A673 (cell line): ENCODE measurements around the gene MYCBPAP. TPM values are rescaled to one million over a fixed set of nuclear protein-coding genes. Genes with fewer than 3 reads are reported as not detected.

Source experiments
- BruUV-seq: library from RNA; stranded (reverse); fragments of 400-500 nt; replicated peaks from 2 replicates; lab custom pipeline; 2021; lab: Mats Ljungman, UMichigan
- CTCF ChIA-PET: fragments of 300-600 bp; sonication (Branson Sonifier 250); formaldehyde crosslinking; loops from one replicate; lab custom pipeline; 2022; ENCODE audit warnings: antibody characterized with exemption; lab: Charles Lee
- POLR2A ChIA-PET: fragments of 300-600 bp; sonication (Branson Sonifier 250); formaldehyde crosslinking; loops from one replicate; lab custom pipeline; 2022; ENCODE audit warnings: antibody characterized with exemption; ENCODE audit not compliant: low non-redundant PET; lab: Charles Lee
- DNase-seq: peaks from one replicate; pipeline ENCODE4 v3.0.0-alpha.2; 2015; ENCODE audit warnings: low spot score
- H3K27ac ChIP-seq: fragments of 200-600 bp; sonication (generic); 2 replicates; pipeline ENCODE4 v1.5.1; 2016; ENCODE audit warnings: mixed run types, low read depth, mild to moderate bottlenecking, mixed read lengths, antibody characterized with exemption, low read length; ENCODE audit not compliant: poor library complexity, severe bottlenecking
- H3K27me3 ChIP-seq: fragments of 200-600 bp; sonication (generic); replicated peaks from 2 replicates; pipeline ENCODE4 v1.6.1; 2017; ENCODE audit warnings: mixed run types, low read depth, mild to moderate bottlenecking, mixed read lengths, antibody characterized with exemption, low read length; ENCODE audit not compliant: insufficient read depth, poor library complexity
- H3K36me3 ChIP-seq: fragments of 200-600 bp; sonication (generic); 2 replicates; pipeline ENCODE4 v1.6.1; 2016; ENCODE audit warnings: mixed run types, mild to moderate bottlenecking, mixed read lengths, antibody characterized with exemption, low read length; ENCODE audit not compliant: insufficient read depth, poor library complexity, severe bottlenecking
- H3K4me1 ChIP-seq: fragments of 200-600 bp; sonication (generic); 2 replicates; pipeline ENCODE4 v1.6.1; 2017; ENCODE audit warnings: mixed run types, mild to moderate bottlenecking, mixed read lengths, antibody characterized with exemption, low read length; ENCODE audit not compliant: insufficient read depth, poor library complexity, severe bottlenecking
- H3K4me3 ChIP-seq: fragments of 200-600 bp; sonication (generic); 2 replicates; pipeline ENCODE4 v1.5.1; 2016; ENCODE audit warnings: low read depth, mixed run types, mild to moderate bottlenecking, mixed read lengths, low read length; ENCODE audit not compliant: poor library complexity, severe bottlenecking
- H3K9me3 ChIP-seq: fragments of 200-600 bp; sonication (generic); 2 replicates; pipeline ENCODE4 v1.6.1; 2016; ENCODE audit warnings: mixed run types, low read depth, mild to moderate bottlenecking, mixed read lengths, antibody characterized with exemption, low read length; ENCODE audit not compliant: poor library complexity, severe bottlenecking
- CTCF ChIP-seq: fragments of 300-800, 200-600 bp; sonication (generic); conservative IDR thresholded peaks from 2 replicates; pipeline ENCODE4 v1.5.1; 2017; ENCODE audit warnings: low read depth, mild to moderate bottlenecking, antibody characterized with exemption, low read length, moderate library complexity, mixed read lengths
- EZH2 ChIP-seq: fragments of 200-600 bp; sonication (generic); IDR thresholded peaks from 2 replicates; pipeline ENCODE4 v1.6.1; 2017; ENCODE audit warnings: borderline replicate concordance, low read depth, mild to moderate bottlenecking, mixed read lengths, antibody characterized with exemption, low read length; ENCODE audit not compliant: poor library complexity, severe bottlenecking
- intact Hi-C: fragments of 100-400 bp; cut with micrococcal nuclease; formaldehyde crosslinking; loops from one replicate; pipeline ENCODE4 v1.10.0; 2022; ENCODE audit not compliant: unreplicated experiment
- total RNA-seq: library from RNA; stranded (reverse); gene quantifications from 2 replicates; pipeline ENCODE4 v1.2.3, GENCODE V29; 2021

Gene MYCBPAP
- total RNA-seq, 1 experiment from 2014 or later, result 0.92 TPM

DNA sequence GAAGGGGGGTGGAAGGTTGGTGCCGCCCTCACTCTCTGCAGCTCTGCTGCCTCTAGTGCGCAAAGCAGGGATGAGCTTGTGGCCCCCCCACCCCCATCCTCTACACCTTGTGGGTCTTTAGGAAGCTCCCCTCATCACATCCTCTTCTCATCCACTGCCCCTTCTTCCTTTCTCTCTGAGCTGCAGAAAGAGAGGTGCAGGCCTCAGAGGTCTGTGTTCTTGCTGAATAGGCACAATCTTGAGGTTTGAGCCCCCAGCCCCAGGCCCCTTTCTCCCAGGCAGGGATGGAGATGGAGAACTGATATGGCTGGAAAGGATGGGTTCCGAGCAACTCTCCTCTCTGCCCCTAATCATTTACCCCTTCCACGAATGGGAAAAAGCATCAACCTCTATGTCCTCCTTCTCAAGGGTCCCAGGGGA, 54.9 kb downstream of the MYCBPAP start:
- Histone ChIP-seq H3K4me1 (peaks cover 56% of the 10 kb centered on the region), H3K4me3 (no peak overlapping the region)
- intact Hi-C loops, result loop anchor here (5.0 kb wide), 1 partner anchor 39 kb away; no protein-coding TSS in a partner anchor

DNA sequence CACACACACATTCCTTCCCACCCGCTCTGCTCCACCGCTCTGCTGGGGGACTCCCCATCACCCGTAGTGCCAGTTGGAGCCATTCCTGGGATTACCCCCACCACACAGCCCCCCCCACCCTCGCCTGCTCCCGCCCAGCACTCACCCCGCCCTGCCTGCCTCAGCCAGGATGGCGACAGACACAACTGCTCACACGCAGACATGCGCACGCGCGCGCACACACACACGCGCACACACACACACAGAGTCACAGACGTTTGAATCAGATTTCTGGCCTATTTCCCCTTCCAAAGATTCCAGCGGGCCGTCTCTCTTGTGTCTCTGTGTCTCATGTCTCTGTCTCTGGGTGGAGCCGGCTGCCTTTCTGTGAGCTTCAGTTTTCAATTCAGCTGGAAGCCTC, 56.7 kb downstream of the MYCBPAP start:
- Histone ChIP-seq H3K27me3 (peaks cover 11% of the 10 kb centered on the region), H3K9me3 (no peaks in the 10 kb centered on the region), H3K4me1 (peaks cover 42% of the 10 kb centered on the region), H3K36me3 (no peaks in the 10 kb centered on the region), H3K27ac (peak overlapping the region; percentile 69), H3K4me3 (peak overlapping the region; percentile 14)
- intact Hi-C loops, result loop anchor here (5.0 kb wide), 1 partner anchor 37 kb away; no protein-coding TSS in a partner anchor
- peak; percentile 80 for DNase-seq
- POLR2A ChIA-PET, result interaction anchor here (0.7 kb wide), 2 partner anchors 14 to 80 kb away, joined by 3 read pairs; no protein-coding TSS in a partner anchor
- TF ChIP-seq CTCF (no peak), EZH2 (no peak)
- BruUV-seq, result no TSS peak
- CTCF ChIA-PET, result interaction anchor here (0.6 kb wide), 1 partner anchor 9 kb away, joined by 11 read pairs; no protein-coding TSS in a partner anchor

More for the DNA sequence above, 54.9 kb downstream of the MYCBPAP start:
- CTCF ChIA-PET, result no interaction called here
- TF ChIP-seq CTCF (no peak), EZH2 (no peak)
- no peaks in the 10 kb centered on the region for H3K36me3 ChIP-seq
- H3K9me3 ChIP-seq, result no peaks in the 10 kb centered on the region
- BruUV-seq, result no TSS peak
- POLR2A ChIA-PET, result interaction anchor here (0.5 kb wide), 1 partner anchor 60 kb away, joined by 13 read pairs; no protein-coding TSS in a partner anchor
- H3K27me3 ChIP-seq, result peaks cover 11% of the 10 kb centered on the region
- no peak overlapping the region for H3K27ac ChIP-seq
- DNase-seq, result no peak

DNA sequence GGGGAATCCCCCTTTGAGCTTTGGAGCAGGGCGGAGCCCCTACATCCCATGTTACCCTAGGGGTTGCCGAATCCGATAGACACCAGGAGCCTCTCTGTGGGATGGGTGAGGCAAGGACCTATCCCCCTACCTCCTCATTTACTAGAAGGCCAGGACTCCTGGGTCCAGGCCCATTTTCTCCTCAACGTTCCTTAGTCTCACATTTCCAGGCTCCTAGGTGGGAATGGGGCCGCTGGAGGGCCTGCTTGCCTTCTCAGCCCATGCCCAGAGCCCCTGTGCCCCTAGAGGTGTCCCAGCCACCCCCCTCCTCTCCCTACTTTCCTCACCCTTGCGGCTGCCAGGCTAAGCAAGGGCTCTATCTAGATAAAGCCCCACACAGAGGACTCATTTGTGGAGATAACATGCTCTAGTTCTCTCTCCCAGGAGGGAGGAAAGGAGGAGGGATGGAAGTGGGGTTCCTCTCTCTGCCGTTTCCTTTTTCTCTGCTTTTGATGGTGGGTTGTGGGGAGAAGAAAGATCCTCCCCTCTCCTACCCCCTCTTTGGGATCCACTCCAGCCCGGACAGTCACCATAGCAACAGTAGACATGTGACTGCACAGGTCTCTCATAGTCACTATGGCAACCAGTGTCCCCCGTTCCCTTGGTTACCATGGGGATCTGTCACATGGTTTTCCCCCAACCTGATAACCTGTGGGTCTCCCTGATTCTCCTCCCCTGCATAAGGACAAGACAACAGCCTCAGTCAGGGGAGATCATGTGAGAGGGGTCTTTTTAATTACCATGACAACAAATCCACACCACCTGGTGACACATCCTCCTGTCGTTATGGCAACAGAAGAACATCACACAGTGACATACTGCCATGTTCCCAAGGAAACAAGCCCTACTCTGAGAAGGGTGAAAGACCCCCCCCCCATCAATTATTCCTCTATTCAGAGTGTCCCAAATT, 57.4 kb downstream of the MYCBPAP start:
- peak overlapping the region; percentile 69 for H3K27ac ChIP-seq
- no peaks in the 10 kb centered on the region for H3K9me3 ChIP-seq
- no TSS peak for BruUV-seq
- DNase-seq, result peak; percentile 50
- ChIA-PET POLR2A (interaction anchor here (0.7 kb wide), 1 partner anchor 15 kb away, joined by 3 read pairs; no protein-coding TSS in a partner anchor), CTCF (interaction anchor here (0.6 kb wide), 1 partner anchor 9 kb away, joined by 11 read pairs; no protein-coding TSS in a partner anchor)
- peak overlapping the region; percentile 11 for H3K4me3 ChIP-seq
- H3K36me3 ChIP-seq, result no peaks in the 10 kb centered on the region
- H3K27me3 ChIP-seq, result peaks cover 11% of the 10 kb centered on the region
- intact Hi-C loops, result no loop called here
- peaks cover 38% of the 10 kb centered on the region for H3K4me1 ChIP-seq
- no peak for TF ChIP-seq CTCF
- no peak for TF ChIP-seq EZH2
